Stimulated activated CD8-positive, alpha-beta memory T cell treated with anti-CD3 and anti-CD28 coated beads, Interleukin-2, amount 100 ng/mL, for 48 hours (primary cell): ENCODE measurements around the gene PSMD14.

Experiments used
- DNase-seq, 2 donors: peaks; one replicate each; pipeline ENCODE4 v3.0.0-alpha.2; 2020; ENCODE audit warnings: low read depth in 2 of 2

Gene PSMD14

DNA sequence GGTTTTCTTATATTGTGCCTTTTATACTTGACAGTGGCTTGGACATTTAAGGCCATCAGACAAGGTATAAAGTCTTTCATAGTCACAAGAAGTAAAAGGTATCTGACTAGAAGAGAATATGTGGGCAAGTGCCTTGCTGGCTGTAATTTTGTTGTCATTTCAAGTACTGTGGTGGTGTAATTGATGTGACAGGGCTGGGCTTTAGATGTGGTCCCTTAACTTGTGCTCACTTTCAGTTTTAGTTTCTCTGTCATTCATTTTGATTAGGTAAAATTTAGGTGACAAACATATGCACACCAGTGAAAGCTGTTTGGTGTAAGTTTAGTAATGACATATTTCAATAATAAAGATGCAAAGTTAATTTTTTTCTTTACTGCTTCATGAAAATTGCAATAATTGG, 76.6 kb downstream of the PSMD14 start:
- no peak for DNase-seq

DNA sequence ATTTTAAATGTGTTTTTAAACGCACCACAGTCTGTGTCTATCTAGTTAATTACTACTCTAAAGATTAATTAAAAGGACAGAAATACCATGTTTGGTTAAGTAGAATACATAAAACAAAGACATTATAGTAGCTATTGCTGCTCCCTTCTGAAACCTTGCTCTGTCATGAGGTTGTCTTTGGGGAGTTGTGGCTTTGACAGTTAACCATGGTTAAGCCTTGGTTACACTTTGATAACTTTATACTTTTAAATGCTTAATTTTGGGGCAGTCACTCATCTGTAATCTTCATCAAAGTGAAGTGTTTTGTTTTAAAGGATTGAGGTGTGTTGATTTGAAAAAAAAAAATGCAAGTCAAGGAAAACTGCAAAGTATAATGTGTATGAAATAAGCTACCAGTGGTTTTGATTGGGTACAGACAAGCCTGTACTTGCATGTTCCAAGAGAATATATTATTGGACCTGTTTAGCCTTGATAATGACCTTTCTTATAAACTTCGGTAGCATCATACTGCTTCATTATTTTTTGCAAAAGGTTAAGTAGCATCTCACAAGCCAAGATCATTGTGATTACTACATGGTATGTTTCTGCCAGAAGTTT, 78.1 kb downstream of the PSMD14 start:
- DNase-seq = no peak

DNA sequence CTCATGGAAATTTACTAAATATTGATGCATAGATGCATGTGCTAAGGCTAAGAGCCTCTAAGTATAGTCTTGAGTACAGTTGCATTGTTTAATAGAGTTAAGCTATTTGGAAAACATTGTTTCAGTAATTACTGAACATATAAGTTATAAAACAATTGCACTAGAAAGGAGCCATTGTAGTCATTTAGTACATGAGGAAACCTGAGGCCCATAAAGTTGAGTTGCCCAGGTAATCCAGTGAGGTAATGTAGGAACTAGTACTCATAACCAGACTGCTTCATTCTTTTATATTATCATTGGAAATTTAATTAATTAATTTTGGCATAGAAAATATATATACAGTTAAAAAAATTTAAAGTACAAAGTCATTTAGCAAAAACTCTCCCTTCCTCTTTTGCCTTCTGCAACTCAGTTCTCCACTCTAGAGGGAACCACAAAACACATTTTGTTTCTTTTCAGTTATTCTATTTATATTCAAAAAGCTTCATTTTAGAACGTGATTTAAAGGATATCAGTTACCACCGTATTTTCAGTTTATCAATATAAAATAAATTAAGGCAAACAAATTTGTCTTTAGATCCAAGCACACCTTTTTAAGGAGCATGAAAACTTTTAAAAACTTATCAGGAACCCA, 80.0 kb downstream of the PSMD14 start:
- DNase-seq = no peak

DNA sequence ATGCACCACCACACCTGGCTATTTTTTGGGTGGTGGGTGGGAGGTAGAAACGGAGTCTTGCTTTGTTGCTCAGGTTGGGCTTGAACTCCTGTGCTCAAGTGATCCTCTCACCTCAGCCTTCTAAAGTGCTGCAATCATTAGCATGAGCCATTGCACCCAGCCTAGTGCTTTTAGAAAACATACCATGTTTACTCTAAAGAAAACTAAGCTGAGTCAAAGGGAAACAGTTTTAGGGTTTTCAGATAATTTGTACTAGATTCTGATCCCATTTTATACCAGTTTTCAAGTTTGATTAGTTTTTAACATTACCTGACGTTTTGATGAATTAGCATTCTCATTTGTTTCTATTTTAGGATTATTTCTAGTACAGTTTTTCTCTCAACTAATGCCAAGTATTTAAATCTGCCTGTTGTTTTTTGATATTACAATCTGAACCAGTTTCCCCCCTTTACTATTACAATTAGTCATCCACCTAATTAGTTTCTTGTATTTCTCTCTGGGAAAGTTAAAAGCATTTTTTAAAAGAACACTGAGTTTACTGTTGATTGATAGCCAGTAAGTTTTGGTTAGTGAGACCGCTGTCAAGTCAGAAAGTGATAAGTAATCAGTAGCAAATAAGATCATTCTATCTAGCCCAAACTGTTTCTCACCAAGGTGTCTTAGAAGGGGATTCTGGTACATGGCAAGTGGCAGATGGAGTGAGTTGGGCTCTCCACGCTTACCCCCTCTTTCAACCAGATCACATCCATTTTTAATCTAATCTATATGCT, 83.7 kb downstream of the PSMD14 start:
- no peak for DNase-seq

DNA sequence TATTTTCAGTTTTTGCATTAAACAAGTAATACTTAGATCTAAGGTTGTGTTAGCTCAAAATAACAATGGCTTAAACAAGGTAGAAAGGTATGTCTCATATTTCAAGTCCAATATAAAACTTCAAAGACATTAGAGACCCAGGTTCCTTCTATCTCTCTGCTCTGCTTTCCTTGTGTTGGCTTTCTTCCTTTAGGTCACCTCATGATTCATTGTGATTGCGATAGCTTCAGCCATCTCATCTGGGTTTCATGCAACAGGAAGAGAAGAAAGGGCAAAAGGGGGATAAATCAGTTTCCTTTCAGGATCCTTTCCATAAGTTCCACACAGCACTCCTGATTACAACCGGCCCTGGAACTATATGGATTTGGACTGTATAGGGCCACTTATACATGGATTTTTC, 91.9 kb downstream of the PSMD14 start:
- DNase-seq = no peak

DNA sequence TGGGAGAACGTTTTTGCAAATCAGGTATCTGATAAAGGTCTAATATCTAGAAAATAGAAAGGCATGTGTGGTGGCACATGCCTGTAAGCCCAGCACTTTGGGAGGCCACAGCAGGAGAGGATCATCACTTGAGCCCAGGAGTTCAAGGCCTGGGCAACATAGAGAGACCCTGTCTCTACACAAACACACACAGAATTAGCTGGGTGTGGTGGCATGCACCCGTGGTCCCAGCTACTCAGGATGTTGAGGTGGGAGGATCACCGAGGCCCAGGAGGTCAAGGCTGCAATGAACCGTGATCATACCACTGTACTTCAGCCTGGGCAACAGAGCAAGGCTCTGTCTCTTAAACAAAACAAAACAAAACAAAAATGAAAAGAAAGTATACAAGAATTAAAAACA, 94.1 kb downstream of the PSMD14 start:
- no peak for DNase-seq

DNA sequence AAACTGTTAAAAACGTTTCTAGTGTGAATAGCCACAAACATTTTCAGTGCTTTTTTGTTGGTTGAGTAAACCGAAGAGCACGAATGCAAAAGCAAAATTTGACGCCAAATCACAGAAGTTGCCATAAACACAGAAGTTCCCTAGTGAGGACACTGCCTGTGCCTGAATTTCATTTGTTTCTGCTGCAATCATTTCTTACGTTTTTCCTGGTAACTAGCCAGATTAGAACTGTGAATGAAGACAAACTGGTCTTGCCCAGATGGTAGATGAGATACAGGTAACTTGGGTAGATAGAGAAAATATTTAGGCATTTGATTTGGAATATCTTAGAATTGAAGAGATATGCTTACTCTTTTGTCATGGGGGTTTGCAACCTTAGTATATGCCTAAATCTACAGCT, 98.1 kb downstream of the PSMD14 start:
- no peak for DNase-seq

DNA sequence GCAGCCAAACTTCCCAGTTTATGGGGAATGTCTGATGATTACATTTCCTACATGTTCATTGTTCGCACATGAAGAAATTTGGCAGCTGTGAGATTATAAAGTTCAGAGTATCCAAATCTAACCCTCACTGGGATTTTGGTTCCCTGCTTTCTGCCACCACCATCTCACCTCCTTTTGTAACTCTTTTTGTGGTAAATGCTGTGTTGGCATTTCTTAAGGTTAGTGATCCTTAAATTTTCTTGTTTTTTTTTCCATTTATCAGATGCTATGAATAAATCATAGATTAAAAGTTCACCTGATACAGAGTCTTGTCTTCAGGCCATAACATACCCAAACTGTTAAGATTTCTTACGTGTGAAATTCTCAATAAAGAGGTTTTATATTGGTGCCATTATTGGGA, 99.4 kb downstream of the PSMD14 start:
- DNase-seq = no peak

DNA sequence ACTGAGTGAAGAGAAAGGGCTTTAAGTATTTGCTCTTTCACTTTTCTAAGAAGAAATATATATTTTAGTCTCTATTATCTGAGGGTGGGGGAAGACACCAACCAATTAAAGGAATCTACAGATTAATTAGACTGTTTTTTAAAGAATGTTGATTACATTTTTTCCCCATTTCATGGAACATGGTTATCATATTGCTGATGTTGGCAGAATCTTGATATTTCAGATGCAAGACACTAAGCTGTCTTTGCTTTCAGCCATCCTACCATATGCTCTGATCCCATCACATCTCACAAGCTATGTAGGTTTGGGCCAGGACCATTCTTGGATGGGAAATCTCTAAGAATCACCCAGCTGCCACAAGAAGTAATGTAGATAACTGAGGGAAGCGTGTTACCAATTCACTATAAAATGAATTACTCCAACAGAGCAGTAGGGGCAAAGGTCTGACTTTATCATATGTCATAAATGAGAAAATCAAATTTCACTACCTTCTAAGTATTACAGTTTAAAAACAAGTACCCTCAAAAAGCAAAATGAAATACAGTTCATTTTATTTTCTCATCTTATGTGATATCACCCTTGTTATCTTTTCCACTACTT, 101.2 kb downstream of the PSMD14 start:
- no peak for DNase-seq

DNA sequence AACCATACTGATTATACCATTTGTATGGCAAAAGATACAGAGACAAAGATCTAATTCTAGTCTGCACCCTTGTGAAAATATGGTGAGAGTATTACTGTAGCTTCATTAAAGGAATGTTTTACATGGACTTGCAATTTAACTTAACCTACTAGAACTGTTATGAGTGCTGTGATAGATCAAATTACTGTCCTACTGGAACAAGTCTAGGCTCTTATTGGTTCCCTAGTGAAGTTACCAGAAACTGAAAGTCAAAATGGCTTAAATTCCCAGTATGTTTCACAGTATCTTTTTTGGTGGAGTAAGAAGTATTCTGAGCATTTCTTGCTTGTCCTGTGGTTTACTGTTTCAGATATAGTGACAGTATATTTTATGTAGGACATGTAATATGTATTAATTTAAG, 104.1 kb downstream of the PSMD14 start:
- DNase-seq = no peak

DNA sequence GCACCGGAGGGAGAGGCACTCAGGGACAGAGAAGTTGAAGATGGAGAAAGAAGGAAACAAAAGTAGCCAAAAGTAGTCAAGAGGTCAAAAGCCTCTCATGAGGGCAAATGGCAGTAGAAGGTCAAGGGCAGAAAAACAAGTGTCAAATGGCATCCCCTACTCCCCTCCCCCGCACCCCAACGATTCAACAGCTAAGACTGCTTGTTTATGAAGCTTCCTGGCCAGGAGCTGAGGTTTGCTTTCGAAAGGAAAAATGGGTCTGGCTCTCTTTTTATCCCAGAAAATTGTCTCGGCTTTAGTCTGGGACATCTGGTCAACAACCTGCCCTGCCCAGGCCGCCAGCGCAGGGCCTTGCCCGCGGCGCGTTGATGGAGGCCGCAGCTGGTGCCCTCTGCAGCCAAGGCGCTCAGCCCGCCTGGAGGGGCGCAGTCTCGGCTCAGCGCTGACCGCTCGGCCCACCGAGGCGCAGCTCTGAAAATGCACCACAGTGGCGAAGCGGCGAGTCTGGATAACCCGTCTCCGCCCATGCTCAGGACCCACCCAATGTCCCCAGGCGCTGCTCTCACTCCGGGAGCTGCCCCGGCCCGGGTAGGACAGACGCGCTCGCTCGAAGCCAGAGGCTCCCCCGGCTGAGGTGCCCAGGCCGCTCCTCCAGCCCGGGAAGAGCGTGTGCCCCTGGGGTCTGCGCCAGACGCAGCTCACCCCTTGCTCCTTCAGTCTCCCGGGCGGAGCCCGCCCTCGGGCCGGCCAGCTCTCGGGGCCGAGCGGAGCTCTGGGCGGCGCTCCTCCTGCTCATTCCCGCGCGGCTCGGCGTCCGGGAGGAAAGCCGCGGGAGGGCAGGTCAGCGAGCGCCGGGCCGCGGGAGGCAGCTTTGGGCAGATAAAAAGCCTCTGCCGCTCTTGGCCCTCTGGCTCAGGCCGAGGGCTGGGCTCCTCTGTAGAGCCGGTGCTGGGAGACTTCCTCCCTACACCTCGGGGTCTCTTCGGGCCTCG, 106.1 kb downstream of the PSMD14 start:
- DNase-seq = no peak

DNA sequence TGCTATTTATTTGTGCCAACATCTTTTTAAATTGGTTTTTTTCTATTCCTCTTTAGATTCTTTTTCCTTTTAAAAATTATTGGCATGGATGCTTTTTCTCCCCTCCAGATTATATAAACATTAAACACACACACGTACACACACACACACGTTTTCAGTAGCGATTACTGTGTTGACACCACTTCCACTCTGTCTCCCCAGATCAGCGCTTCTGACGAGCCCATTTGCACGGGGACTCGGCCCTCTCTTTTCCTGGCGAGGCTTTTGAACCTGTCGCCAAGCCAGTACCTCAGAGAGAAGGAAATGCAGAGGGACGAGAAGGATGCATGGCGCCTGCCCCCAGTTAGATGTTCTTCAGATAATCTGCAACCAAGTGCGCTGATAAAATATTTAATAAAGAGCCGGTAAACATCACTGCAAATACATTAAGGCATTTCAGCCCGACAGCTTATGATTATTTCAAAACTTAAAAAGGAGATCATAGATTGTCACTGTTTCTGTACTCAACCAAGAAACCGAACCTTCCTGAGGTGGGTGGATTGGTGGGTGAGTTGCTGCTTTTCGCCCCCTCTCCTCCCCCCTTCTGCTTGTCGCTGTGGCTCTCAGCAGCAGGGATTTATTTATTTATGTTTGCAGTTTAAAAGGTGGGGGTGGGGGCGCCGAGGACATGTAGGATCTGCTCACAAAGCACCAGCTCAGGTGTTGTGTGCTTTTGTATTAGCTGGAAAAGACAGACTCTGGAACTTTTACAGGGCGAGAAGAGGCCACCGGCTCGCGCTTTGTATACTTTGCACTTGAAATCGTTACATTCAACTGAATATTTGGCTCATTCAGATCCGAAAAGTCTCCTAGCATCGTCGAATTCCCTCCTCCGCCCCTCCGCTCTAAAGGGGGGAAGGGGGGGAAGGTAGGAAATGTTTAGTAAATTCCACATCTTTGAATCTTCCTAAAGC, 107.1 kb downstream of the PSMD14 start:
- DNase-seq = no peak

DNA sequence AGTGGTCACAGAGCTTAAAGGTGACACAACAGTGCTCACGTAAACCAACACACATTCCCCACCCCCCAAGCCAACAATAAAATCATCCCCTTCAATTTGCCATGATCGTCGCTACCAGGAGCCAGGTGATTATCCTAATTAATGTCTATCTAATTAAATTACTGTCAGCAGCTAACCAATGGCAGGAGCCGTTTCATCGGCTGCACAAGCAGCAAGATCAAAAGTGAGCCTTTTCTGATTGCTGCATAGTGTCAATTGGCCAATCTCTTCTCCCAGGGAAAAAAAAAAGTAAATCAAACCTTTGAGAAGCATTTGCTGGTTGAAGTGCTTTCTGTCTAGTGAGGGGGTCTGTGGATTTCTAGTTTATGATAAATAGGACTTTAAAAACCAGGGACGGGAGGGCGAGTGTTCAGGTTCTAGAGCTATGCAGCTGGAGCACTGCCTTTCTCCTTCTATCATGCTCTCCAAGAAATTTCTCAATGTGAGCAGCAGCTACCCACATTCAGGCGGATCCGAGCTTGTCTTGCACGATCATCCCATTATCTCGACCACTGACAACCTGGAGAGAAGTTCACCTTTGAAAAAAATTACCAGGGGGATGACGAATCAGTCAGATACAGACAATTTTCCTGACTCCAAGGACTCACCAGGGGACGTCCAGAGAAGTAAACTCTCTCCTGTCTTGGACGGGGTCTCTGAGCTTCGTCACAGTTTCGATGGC, 107.9 kb downstream of the PSMD14 start, which contains the start of gene TBR1:
TBR1 (plus strand) TSS at position 311 of the 721 bp plus-strand sequence; CDS start at position 425, 114 bp downstream.
- no peak for DNase-seq

DNA sequence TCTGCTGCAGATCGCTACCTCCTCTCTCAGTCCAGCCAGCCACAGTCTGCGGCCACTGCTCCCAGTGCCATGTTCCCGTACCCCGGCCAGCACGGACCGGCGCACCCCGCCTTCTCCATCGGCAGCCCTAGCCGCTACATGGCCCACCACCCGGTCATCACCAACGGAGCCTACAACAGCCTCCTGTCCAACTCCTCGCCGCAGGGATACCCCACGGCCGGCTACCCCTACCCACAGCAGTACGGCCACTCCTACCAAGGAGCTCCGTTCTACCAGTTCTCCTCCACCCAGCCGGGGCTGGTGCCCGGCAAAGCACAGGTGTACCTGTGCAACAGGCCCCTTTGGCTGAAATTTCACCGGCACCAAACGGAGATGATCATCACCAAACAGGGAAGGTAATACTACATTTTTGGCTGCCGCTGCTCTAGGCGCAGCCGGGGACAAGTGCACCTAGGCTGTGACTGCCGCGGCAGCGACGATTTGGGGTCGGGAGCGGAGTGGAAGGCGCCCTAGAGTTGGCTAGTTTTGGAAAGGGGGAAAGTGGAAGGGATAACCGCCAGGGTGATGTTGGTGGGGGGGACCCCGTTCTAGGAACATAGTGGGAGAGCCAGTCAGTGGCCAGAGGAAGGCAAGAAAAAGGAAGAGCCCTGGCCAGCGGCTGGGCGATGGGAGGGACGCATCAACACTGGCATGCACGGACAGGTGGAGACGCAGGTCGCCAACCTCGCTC, 108.6 kb downstream of the PSMD14 start:
- DNase-seq = no peak

DNA sequence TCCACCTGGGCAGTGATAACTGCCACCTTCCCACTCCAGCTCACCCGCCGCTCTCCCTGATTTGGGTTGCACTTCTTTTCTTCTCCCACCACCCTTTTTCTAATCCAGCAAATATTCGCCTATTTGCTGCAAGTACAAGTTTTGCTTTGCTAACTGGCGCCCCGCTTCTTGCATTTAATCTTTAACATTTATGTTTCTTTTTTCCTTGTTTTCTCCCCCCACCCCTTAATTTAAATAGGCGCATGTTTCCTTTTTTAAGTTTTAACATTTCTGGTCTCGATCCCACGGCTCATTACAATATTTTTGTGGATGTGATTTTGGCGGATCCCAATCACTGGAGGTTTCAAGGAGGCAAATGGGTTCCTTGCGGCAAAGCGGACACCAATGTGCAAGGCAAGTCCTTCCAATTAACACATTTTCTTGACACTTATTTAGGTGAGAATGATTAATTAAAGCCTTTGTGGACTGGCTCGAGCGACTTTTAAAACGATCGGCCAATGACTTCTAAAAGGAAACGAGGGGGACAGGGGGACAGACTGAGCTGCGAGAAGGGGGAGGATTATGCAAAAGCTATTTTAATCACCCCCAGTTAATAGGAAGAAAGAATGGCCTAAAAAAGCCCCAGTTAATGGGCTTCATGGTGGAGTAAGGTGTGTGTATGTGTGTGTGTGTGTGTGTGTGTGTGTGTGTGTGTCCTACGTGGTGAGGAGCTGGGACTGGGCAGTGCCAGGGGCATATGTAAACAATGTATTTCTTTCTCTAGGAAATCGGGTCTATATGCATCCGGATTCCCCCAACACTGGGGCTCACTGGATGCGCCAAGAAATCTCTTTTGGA, 109.4 kb downstream of the PSMD14 start:
- no peak for DNase-seq

DNA sequence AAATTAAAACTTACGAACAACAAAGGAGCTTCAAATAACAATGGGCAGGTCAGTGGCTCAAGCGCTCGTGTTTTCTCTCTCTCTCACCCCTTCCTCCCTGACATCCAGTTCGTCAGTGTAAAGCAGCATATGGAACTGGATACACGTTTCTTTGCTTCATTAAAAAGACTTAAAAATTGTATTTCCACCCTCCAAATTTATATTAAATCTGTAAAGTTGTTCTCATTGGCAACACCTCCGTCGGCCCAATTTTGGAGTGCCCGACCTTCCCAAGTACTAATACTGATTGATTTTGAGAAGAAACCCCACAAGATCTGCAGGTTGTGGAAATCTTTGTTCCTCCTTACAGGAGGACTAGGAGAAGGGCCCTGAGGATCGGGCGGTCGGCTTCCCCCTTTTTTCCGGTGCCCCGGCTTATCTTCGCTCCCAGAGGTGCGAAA, 110.1 kb downstream of the PSMD14 start:
- no peak for DNase-seq

DNA sequence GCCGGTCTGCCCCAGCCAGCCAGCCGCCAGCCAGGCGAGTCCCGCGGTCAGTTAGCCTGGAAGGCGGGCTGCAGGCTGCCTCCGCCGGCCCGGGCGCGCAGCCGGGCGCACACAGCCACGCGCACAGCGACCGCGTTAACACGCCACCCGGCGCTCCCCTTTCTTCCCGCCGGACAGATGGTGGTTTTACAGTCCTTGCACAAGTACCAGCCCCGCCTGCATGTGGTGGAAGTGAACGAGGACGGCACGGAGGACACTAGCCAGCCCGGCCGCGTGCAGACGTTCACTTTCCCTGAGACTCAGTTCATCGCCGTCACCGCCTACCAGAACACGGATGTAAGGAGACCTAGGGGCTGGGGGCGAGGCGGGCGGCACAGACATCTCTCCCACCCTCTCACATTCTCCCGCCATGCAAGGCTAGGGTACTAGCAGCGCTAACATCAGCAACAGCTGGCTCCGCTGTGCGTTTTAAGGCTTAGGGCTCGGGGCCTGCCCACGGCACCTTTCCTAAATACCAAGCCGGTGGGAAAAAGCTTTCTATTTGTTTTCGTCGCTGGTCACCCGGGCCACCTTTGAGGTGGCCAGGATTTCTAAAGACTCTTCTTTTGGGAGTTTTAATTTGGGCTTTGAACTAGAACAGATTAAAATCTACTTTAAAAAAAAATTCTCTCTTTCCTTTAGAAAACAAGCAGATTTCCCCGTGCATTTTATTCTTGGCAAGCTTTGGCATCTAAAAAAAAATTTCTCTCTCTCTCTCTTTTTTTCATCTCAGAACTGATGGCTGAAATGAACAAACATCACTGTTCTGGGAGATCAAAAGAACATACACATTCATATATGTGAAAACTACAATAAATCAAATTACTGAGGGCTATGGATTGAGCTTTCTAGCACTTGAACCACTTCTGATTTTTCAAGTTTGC, 110.8 kb downstream of the PSMD14 start:
- DNase-seq = no peak
